GM12875 (cell line): ENCODE data around the gene PGA4.

Experiments
- H3K4me3 ChIP-seq: one replicate; pipeline ENCODE4 v1.5.1; 2011; ENCODE audit warnings: low read depth, low read length, control low read depth
- CTCF ChIP-seq: IDR thresholded peaks from 2 replicates; pipeline ENCODE4 v1.5.1; 2011; ENCODE audit warnings: low read depth, mild to moderate bottlenecking, control low read depth, inconsistent platforms, low read length, moderate library complexity, borderline replicate concordance; ENCODE audit not compliant: insufficient read depth

PGA4 gene

DNA sequence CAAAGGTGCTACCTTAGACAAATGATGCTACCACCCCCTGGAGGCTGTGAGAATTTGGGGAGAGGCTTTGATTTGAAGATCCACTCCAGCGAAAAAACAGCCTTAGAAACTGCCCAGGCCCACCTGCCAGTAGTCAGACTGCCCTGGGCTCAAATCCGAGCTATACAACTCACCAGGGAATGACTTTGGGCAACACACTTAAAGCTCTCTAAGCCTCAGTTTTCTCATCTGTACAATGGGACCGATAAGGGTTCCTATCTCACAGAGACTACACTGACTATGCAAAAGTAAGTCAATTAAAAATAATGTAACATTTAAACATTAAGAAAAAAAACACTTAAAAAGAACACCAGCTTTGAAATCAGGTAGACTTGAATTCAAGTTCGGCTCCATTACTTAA is 53.0 kb downstream of the PGA4 start:
- no peak overlapping the region for H3K4me3 ChIP-seq
- no peak for TF ChIP-seq CTCF

GRCh38 chr11:61277186-61278000 is 55.2 kb downstream of the PGA4 start:
- TF ChIP-seq CTCF: no peak
- no peak overlapping the region for H3K4me3 ChIP-seq

- no peak for TF ChIP-seq CTCF
Observed at GRCh38 chr11:61278001-61278470, 55.9 kb downstream of the PGA4 start.

DNA sequence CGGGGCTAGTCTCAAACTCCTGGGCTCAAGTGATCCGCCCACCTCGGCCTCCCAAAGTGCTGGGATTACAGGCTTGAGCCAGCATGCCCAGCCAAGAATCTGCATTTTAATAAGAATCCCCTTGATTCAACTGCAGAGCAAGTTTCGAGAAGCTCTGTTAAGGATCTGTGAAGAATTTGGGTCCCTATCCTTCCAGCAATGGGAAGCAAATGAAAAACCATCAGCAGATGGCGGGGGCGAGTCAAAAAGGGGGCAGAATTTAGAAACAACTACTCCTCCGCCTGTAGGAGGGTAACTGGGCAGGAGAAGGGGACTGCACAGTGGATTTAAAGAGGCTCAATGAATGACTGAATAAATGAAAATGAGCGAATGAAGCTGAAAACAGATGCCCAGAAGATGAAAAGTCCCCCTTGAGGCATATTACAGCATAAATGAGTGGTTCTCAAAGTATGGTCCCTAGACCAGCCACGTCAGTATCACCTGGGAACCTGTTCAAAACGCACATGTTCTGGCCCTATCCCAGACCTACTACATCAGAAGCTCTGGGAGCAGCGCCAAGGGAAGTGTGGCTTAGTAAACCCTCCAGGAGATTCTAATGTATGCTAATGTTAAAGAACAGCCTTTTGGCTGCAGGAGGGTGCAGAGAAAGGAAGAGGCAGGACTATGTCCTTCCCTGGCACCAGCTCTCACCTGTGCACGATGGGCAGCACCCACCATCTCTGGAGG is 58.0 kb downstream of the PGA4 start:
- H3K4me3 ChIP-seq: no peak overlapping the region
- TF ChIP-seq CTCF: no peak

More at GRCh38 chr11:61278001-61278470, 55.9 kb downstream of the PGA4 start:
- no peak overlapping the region for H3K4me3 ChIP-seq

DNA sequence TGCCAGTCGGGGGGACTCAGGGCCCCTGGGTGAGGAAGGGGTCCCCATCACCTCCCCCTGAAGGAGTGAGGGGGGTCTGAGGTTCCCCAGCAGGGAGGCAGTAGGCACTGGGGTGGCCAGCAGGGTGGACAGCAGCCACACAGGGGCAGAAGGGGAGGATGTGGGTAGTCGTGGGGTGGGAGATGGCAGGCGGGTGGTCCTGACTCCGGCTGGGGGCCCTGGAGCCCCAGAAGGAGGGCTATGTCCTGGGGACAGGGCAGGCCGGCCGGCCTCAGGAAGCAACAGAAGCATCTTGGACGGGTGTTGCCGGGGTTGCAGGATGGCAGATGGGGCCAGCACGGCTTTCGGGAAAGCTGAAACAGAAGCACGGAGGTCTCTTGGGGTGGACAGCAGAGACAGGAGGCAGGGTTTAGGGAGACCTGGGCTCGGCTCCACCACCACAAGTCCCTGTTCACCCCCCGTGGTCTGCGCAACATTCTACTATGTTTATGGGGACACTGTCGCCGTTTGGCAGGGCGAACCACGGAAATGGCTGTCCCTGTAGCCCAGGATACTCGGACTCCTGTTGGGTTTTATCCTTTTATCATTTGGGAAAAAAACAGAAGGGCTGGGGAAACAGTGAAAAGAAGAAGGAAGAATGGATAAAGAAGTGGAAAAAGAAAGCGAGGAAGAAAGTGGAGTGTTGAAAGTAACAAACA is 58.9 kb downstream of the PGA4 start:
- H3K4me3 ChIP-seq: no peak overlapping the region
- no peak for TF ChIP-seq CTCF
